Measurements from ENCODE around the gene NUP58.

DNA sequence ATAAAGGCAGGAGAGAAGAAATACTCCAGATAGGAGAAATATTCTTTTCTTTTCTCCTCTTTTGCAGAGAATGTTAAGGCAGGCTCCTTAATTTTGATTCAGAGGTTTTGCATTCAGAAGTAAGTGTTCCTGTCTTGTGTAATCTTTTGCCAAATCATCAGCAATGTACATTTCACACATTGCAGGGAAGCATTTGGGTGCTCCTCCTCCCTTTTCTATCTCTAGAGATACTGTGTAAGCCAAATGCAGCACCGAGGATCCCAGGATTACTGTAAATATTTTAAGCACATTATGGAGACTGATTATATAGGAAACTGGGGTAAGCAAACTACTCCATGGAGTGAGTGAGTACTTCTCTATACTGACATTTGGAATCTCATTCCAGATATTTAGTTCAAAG, 77.6 kb downstream of the NUP58 start:
- TF ChIP-seq, protein P1, sequence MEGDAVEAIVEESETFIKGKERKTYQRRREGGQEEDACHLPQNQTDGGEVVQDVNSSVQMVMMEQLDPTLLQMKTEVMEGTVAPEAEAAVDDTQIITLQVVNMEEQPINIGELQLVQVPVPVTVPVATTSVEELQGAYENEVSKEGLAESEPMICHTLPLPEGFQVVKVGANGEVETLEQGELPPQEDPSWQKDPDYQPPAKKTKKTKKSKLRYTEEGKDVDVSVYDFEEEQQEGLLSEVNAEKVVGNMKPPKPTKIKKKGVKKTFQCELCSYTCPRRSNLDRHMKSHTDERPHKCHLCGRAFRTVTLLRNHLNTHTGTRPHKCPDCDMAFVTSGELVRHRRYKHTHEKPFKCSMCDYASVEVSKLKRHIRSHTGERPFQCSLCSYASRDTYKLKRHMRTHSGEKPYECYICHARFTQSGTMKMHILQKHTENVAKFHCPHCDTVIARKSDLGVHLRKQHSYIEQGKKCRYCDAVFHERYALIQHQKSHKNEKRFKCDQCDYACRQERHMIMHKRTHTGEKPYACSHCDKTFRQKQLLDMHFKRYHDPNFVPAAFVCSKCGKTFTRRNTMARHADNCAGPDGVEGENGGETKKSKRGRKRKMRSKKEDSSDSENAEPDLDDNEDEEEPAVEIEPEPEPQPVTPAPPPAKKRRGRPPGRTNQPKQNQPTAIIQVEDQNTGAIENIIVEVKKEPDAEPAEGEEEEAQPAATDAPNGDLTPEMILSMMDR (IDR thresholded peaks at IDR 0.05 in 2 of 3, conservative IDR thresholded peaks at IDR 0.05 in 1 of 3; ENCODE audit: borderline replicate concordance in 1 of 3, insufficient read depth in 1 of 3, low read depth in 2 of 3, low read length in 2 of 3), result no peak
- TF ChIP-seq, protein P2, sequence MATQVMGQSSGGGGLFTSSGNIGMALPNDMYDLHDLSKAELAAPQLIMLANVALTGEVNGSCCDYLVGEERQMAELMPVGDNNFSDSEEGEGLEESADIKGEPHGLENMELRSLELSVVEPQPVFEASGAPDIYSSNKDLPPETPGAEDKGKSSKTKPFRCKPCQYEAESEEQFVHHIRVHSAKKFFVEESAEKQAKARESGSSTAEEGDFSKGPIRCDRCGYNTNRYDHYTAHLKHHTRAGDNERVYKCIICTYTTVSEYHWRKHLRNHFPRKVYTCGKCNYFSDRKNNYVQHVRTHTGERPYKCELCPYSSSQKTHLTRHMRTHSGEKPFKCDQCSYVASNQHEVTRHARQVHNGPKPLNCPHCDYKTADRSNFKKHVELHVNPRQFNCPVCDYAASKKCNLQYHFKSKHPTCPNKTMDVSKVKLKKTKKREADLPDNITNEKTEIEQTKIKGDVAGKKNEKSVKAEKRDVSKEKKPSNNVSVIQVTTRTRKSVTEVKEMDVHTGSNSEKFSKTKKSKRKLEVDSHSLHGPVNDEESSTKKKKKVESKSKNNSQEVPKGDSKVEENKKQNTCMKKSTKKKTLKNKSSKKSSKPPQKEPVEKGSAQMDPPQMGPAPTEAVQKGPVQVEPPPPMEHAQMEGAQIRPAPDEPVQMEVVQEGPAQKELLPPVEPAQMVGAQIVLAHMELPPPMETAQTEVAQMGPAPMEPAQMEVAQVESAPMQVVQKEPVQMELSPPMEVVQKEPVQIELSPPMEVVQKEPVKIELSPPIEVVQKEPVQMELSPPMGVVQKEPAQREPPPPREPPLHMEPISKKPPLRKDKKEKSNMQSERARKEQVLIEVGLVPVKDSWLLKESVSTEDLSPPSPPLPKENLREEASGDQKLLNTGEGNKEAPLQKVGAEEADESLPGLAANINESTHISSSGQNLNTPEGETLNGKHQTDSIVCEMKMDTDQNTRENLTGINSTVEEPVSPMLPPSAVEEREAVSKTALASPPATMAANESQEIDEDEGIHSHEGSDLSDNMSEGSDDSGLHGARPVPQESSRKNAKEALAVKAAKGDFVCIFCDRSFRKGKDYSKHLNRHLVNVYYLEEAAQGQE (IDR thresholded peaks at IDR 0.05; ENCODE audit: low read depth), result no peak
- TF ChIP-seq, protein P3, sequence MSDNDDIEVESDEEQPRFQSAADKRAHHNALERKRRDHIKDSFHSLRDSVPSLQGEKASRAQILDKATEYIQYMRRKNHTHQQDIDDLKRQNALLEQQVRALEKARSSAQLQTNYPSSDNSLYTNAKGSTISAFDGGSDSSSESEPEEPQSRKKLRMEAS (IDR thresholded peaks at IDR 0.05), result no peak
- no peak for TF ChIP-seq RAD21 (IDR thresholded peaks at IDR 0.05; ENCODE audit: low read depth)

All from HCT116 (cell line).